Liver (tissue), 9 donors: Measurements from ENCODE around the gene KCNJ15. TPM values are rescaled to one million over a fixed set of nuclear protein-coding genes. Genes with fewer than 3 reads are reported as not detected.

Experiments
- DNase-seq: peaks from one replicate; pipeline ENCODE4 v3.0.0-alpha.2; 2017; ENCODE audit warnings: low spot score
- H3K27ac ChIP-seq, 2 donors: one replicate each; pipeline ENCODE4 v1.7.0; 2013; ENCODE audit warnings: inconsistent platforms in 2 of 2, low read length in 2 of 2, control low read depth in 1 of 2, low read depth in 1 of 2, mild to moderate bottlenecking in 1 of 2
- H3K27me3 ChIP-seq, 4 donors: one replicate each; pipeline versions ENCODE4 v1.6.1 to v1.7.0; 2013; ENCODE audit warnings: low read length in 3 of 4, inconsistent platforms in 1 of 4, mild to moderate bottlenecking in 1 of 4, moderate library complexity in 1 of 4; ENCODE audit not compliant: control insufficient read depth in 4 of 4, insufficient read depth in 4 of 4
- H3K36me3 ChIP-seq, 4 donors: one replicate each; pipeline versions ENCODE4 v1.6.1 to v1.7.0; 2013; ENCODE audit warnings: low read length in 3 of 4, mild to moderate bottlenecking in 3 of 4, low read depth in 1 of 4, moderate library complexity in 1 of 4; ENCODE audit not compliant: control insufficient read depth in 4 of 4, insufficient read depth in 3 of 4
- H3K4me1 ChIP-seq, 4 donors: one replicate each; pipeline versions ENCODE4 v1.6.1 to v1.7.0; 2013; ENCODE audit warnings: low read length in 3 of 4, mild to moderate bottlenecking in 3 of 4, moderate library complexity in 1 of 4; ENCODE audit not compliant: control insufficient read depth in 4 of 4, insufficient read depth in 4 of 4
- H3K4me3 ChIP-seq, 3 donors: one replicate each; pipeline versions ENCODE4 v1.6.1 to v1.7.0; 2013; ENCODE audit warnings: low read length in 3 of 3, control low read depth in 1 of 3, low read depth in 1 of 3, mild to moderate bottlenecking in 1 of 3
- H3K9ac ChIP-seq, 2 donors: one replicate each; pipeline ENCODE4 v1.7.0; 2013; ENCODE audit warnings: low read length in 2 of 2, mild to moderate bottlenecking in 2 of 2, moderate library complexity in 2 of 2, control low read depth in 1 of 2, low read depth in 1 of 2
- H3K9me3 ChIP-seq, 4 donors: one replicate each; pipeline versions ENCODE4 v1.6.1 to v1.7.0; 2013; ENCODE audit warnings: low read length in 3 of 4; ENCODE audit not compliant: control insufficient read depth in 4 of 4
- ATF3 ChIP-seq: IDR thresholded peaks from 2 replicates; pipeline ENCODE4 v1.6.1; 2016; ENCODE audit warnings: antibody characterized with exemption
- CTCF ChIP-seq: fragments of 150-350 bp; IDR thresholded peaks from 2 replicates; pipeline ENCODE4 v1.5.1; 2017; ENCODE audit warnings: improper control_type of control experiment, low read depth, low read length; ENCODE audit not compliant: missing input control
- EGR1 ChIP-seq, 2 donors: IDR thresholded peaks; 2 replicates each; pipeline ENCODE4 v1.6.1; 2016 to 2018; ENCODE audit warnings: antibody characterized with exemption in 2 of 2, low read depth in 2 of 2
- FOXA1 ChIP-seq: IDR thresholded peaks from 2 replicates; pipeline ENCODE4 v1.6.1; 2016; ENCODE audit warnings: antibody characterized with exemption
- FOXA2 ChIP-seq: IDR thresholded peaks from 2 replicates; pipeline ENCODE4 v1.6.1; 2016; ENCODE audit warnings: antibody characterized with exemption
- GABPA ChIP-seq, 2 donors: IDR thresholded peaks in 1 of 2; conservative IDR thresholded peaks in 1 of 2; 2 replicates each; pipeline ENCODE4 v1.6.1; 2016; ENCODE audit warnings: antibody characterized with exemption in 2 of 2, mild to moderate bottlenecking in 1 of 2, moderate library complexity in 1 of 2
- HNF4A ChIP-seq, 2 donors: conservative IDR thresholded peaks; 2 replicates each; pipeline ENCODE4 v1.6.1; 2016; ENCODE audit warnings: antibody characterized with exemption in 2 of 2, mild to moderate bottlenecking in 2 of 2
- HNF4G ChIP-seq: IDR thresholded peaks from 2 replicates; pipeline ENCODE4 v1.6.1; 2016; ENCODE audit warnings: antibody characterized with exemption
- JUND ChIP-seq, 2 donors: IDR thresholded peaks; 2 replicates each; pipeline ENCODE4 v1.6.1; 2016; ENCODE audit warnings: antibody characterized with exemption in 2 of 2
- MAX ChIP-seq: IDR thresholded peaks from 2 replicates; pipeline ENCODE4 v1.6.1; 2016; ENCODE audit warnings: antibody characterized with exemption
- NR2F2 ChIP-seq: IDR thresholded peaks from 2 replicates; pipeline ENCODE4 v1.6.1; 2016; ENCODE audit warnings: antibody characterized with exemption
- RAD21 ChIP-seq, 2 donors: IDR thresholded peaks; 2 replicates each; pipeline ENCODE4 v1.6.1; 2016; ENCODE audit warnings: antibody characterized with exemption in 2 of 2, mild to moderate bottlenecking in 2 of 2
- REST ChIP-seq: IDR thresholded peaks from 2 replicates; pipeline ENCODE4 v1.6.1; 2016; ENCODE audit warnings: antibody characterized with exemption, mild to moderate bottlenecking
- RXRA ChIP-seq, 2 donors: IDR thresholded peaks; 2 replicates each; pipeline ENCODE4 v1.6.1; 2017 to 2018; ENCODE audit warnings: antibody characterized with exemption in 2 of 2, mild to moderate bottlenecking in 1 of 2
- SP1 ChIP-seq: IDR thresholded peaks from 2 replicates; pipeline ENCODE4 v1.6.1; 2018; ENCODE audit warnings: antibody characterized with exemption, mild to moderate bottlenecking
- TAF1 ChIP-seq: conservative IDR thresholded peaks from 2 replicates; pipeline ENCODE4 v1.6.1; 2016; ENCODE audit warnings: antibody characterized with exemption, mild to moderate bottlenecking
- YY1 ChIP-seq: IDR thresholded peaks from 2 replicates; pipeline ENCODE4 v1.6.1; 2016; ENCODE audit warnings: antibody characterized with exemption, mild to moderate bottlenecking
- ZBTB33 ChIP-seq: IDR thresholded peaks from 2 replicates; pipeline ENCODE4 v1.6.1; 2016; ENCODE audit warnings: antibody characterized with exemption
- WGBS: extraction: QIAGEN DNeasy Blood & Tissue Kit; methylation state at CpG from one replicate; pipeline ENCODE4 v1.1.7; 2013; 5-methylcytosine and 5-hydroxymethylcytosine counted together
- polyA plus RNA-seq, 2 donors: library from polyadenylated mRNA; stranded (reverse) in 1 of 2; unstranded in 1 of 2; fragments of 200-250 nt in 1 of 2; fragments of >200 nt in 1 of 2; fragmentation: Nextera tagmentation in 1 of 2; extraction: Ambion mirVana in 1 of 2; gene quantifications; one replicate each; pipeline versions ENCODE4 v1.2.1 to v1.2.3, GENCODE V29; 2013 to 2015
- total RNA-seq, 2 donors: library from RNA; depleted of rRNA; stranded (reverse); fragments of >200 nt; gene quantifications; one replicate each; pipeline ENCODE4 v1.2.3, GENCODE V29; 2014
- donor health status: healthy.
- donor health status: healthy.
- donor health status: healthy.
- donor health status: healthy.
- donor health status: healthy.

KCNJ15 gene
- total and polyA plus RNA-seq, 4 donors, result 0.61 to 4.8 (median 2.2) TPM

- H3K27ac ChIP-seq, result no peak overlapping the region
- TF ChIP-seq GABPA (IDR thresholded peaks at IDR 0.05 in 1 of 2, conservative IDR thresholded peaks at IDR 0.05 in 1 of 2), result no peak
- no peak for TF ChIP-seq TAF1
- no peak for TF ChIP-seq EGR1 (IDR thresholded peaks at IDR 0.05; ENCODE audit: low read depth in 2 of 2)
- no peak for TF ChIP-seq YY1
- TF ChIP-seq FOXA2, result no peak
- TF ChIP-seq FOXA1, result no peak
- TF ChIP-seq RAD21 (IDR thresholded peaks at IDR 0.05), result no peak
- TF ChIP-seq HNF4G, result no peak
- no peak for TF ChIP-seq ATF3
- TF ChIP-seq HNF4A (conservative IDR thresholded peaks at IDR 0.05), result no peak
- no peak for TF ChIP-seq REST
- no peak overlapping the region for H3K4me3 ChIP-seq
- H3K27me3 ChIP-seq, result no peaks in the 10 kb centered on the region
- 94% methylated on average over 2 of the region's 2 CpGs for WGBS
- H3K36me3 ChIP-seq, result no peaks in the 10 kb centered on the region
- H3K4me1 ChIP-seq, result peaks cover 4 to 31% (median 21%) of the 10 kb centered on the region in 4 donors
- no peaks in the 10 kb centered on the region for H3K9me3 ChIP-seq
- no peak overlapping the region for H3K9ac ChIP-seq
- no peak for DNase-seq
These were observed 37.8 kb downstream of the KCNJ15 start for GRCh38 chr21:38294609-38295008.

GRCh38 chr21:38295997-38296764, 39.4 kb downstream of the KCNJ15 start:
- TF ChIP-seq FOXA1, result peak; percentile 51
- TF ChIP-seq SP1, result peak; percentile 52
- no peak for TF ChIP-seq REST
- no peak for TF ChIP-seq CTCF
- peak in 1 of 2 donors; percentile 66 for TF ChIP-seq EGR1 (IDR thresholded peaks at IDR 0.05; ENCODE audit: low read depth in 2 of 2)
- TF ChIP-seq YY1, result no peak
- peak in 1 of 2 donors; percentile 19 for TF ChIP-seq GABPA (IDR thresholded peaks at IDR 0.05 in 1 of 2, conservative IDR thresholded peaks at IDR 0.05 in 1 of 2)
- TF ChIP-seq FOXA2, result no peak
- TF ChIP-seq MAX, result peak; percentile 83
- TF ChIP-seq RAD21 (IDR thresholded peaks at IDR 0.05), result peak in 1 of 2 donors; percentile 22
- TF ChIP-seq RXRA (IDR thresholded peaks at IDR 0.05), result peak in 1 of 2 donors; percentile 32
- TF ChIP-seq TAF1, result no peak
- peak; percentile 36 for TF ChIP-seq ZBTB33
- peak; percentile 23 to 41 for TF ChIP-seq JUND (IDR thresholded peaks at IDR 0.05)
- no peak for TF ChIP-seq HNF4G
- TF ChIP-seq HNF4A (conservative IDR thresholded peaks at IDR 0.05), result peak; percentile 72 to 84
- TF ChIP-seq NR2F2, result no peak
- TF ChIP-seq ATF3, result peak; percentile 58
- 53% methylated on average over 8 of the region's 8 CpGs for whole genome bisulfite sequencing
- no peak overlapping the region for H3K4me3 ChIP-seq

More at GRCh38 chr21:38295997-38296764, 39.4 kb downstream of the KCNJ15 start:
- H3K9ac ChIP-seq, result no peak overlapping the region
- H3K9me3 ChIP-seq, result no peaks in the 10 kb centered on the region
- H3K36me3 ChIP-seq, result no peaks in the 10 kb centered on the region
- H3K27ac ChIP-seq, result peak overlapping the region in 1 of 2 donors; percentile 66
- no peaks in the 10 kb centered on the region for H3K27me3 ChIP-seq
- peaks cover 4 to 38% (median 25%) of the 10 kb centered on the region in 4 donors for H3K4me1 ChIP-seq
- no peak for DNase-seq
